GM19324 (cell line): Measurements from ENCODE around the gene CUBN.
"Not testable (repeated sequence)": the region's sequence is repeated elsewhere in the genome, so short reads cannot be mapped to it uniquely, and the experiment has no call there.

Experiments used
- ATAC-seq: cut with Tn5 transposase; IDR thresholded peaks from one replicate; pipeline ENCODE4 v1.9.1; 2021; ENCODE audit warnings: mild to moderate bottlenecking, moderate library complexity; ENCODE audit not compliant: unreplicated experiment, low FRiP score

CUBN gene

DNA sequence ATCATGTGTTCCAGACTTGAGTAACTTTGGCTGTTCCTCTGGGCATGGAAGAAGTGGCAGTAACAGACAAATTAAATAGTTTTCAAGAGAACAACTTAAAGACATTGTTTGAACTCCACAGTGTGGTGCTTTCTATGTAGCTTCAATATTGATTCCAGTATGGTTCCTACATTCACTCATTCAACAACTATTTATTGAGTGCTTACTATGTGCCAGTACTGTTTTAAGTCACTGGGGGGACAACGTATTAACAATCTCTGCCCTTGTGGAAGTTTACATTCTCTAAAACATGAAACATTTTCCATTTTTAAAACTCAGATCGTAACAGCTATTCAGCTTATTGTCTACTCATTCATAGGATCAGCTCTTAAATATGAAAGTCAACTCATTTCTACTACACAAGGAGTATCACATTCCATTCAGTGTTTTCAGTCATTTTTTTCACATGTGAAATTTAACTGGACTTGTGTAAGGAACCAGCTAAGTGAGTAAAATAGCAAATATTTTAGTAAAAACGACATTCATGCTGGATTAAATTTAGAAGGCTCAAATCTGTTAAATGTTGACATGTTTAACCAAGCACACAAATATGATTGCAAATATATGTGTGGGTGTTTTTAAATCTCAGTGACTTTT lies 13.6 kb upstream of the CUBN start:
- ATAC-seq, result no peak

DNA sequence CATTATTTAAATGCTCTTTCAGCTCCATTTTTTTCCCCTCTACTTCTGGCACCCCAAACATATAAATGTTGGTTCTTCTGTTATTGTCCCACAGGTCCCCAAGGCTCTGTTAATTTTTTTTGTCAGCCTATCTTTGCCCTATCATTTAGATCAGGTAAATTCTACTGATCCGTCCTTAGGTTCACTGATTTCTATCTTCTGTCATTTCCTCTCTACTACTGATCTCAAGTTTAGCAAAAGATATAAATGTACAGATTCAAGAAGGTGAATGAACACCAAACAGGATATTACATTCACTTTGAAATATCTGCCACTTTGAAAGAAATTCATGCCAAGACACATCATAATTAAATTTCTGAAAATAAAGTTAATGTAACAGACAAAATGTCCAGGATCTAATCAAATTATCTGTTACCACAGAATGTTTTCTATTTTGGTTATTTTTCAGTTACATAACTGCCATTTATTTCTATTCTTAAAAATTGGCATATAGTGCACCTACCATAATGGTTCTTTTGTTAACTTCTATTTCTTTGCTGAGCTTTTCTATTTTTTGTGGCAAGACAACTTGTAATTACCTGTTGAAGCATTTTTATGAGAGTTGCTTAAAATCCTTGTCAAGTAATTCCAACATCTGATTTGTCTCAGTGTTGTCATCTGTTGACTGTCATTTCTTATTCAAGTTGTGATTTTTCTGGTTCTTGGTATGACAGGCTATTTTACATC lies 12.1 kb upstream of the CUBN start:
- ATAC-seq, result no peak

DNA sequence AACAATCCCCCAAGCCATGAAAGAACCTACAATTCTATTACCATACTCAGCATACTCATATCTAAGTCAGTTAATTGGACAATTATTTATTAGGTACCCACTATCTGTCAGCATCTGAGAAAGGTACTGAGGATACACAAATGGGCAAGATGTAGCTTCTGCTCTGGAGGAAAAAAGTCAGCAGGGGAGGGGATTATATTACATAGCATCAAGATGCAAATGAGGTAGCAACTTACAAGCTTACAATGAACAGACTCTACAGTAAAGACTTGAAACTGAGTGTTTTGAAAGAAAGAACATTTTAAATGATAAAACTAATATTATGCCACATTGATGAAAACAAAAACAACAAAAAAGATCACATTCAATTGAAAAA lies 10.8 kb upstream of the CUBN start:
- ATAC-seq, result no peak

DNA sequence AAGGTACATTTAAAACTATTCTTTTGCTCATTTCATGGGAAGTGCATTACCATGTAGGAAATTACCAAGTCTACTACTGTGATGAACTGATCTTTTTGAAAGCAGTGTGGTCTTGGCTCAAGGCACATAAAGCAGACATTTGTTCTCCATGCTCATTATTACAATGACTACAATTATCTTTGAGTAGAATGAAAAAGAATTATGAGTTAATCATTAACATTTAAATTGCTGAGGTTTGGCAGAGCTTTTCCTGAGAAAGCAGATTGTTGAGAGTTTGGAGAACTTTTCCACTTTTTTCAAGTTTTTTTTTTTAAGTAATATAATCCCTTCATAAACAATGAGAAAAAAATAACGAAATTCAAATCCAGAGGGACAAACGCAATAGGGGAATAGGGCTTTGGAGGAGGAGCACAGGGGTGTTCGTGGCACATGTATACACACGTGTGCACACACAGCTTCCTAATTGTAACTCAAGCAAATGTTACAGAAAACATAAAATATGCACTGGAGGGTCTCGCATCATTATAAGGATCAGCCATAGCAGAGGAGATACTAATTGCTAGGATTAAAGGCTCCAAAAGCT lies 8.9 kb upstream of the CUBN start:
- no peak for ATAC-seq

DNA sequence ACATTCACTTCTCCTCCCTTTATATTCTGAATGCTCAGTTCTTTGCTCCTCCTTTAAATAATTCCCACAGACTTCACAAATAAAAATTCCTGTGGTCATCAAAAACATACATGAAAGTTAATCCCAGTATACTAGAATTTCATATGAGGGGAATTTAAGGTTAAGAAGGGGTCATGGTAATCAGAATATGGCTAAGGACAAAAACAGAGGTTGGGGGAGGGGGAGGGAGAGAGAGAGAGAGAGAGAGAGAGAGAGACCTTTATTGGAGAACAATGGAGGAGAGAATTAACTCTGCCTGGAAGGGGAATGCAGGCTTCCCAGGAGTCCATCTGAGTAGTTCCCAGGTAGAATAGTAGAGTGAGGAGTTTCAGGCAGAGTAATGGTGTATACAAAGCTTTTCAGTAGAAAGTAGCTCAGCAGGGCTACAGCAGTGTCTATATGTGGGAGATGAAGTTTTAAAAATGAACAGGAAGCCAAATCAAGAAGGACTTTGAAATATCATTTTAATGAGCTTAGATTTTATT lies 5.2 kb upstream of the CUBN start:
- ATAC-seq, result no peak

DNA sequence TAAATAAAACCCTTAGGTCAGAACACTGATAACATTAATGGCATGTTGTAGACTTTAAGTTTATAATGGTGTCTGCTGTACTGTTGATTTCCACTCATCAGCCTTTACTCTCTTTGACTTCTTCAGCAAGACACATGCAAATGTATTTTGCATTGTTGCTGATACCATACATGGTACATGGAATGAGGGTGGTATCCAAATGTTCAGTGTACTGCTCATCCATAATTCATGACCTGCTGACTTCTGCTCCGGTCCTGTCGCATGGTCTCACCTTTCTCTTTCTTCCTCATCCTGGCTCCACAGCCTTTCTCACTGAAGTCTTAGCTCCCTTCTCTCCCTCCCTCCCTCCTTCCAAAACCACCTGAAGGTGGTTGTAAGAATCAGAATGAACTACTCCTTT lies 4.7 kb upstream of the CUBN start:
- no peak for ATAC-seq

DNA sequence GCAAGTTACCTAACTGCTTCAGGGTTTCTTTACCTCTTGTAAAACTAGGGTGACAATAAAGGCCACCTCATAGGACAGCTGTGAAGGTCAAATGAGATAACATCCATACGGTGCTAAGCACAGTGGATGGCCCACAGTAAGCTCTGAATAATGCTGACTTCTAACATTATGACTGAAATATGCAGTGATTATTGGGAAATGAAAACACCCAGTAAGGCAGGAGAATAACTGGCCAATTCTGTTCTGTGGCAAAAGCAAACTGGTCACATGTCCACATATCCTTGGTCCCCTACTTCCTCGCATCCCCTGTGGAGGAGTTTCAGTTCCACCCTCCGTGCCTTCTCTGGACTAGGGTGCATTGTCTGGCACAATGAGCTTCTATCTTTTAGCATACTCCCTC lies 1.4 kb downstream of the CUBN start:
- no peak for ATAC-seq

DNA sequence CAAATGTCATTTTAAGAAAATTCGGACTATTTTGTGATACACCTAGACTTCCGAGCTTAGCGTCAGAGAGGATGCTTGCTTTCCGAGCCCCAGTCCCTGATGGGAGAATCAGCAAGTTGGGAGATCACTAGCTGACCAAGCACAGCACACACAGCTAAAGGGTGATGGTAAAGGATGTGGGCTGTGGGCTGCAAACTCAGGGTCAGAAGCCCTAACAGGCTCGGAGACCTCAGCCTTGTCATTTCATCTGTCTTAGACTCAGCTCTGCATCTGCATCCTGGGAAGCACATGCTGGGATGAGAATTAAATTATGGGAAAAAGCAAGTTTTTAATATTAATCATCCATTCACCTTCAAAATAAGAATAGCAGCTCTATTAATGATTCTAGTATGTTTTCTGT lies 3.3 kb downstream of the CUBN start:
- ATAC-seq, result no peak

DNA sequence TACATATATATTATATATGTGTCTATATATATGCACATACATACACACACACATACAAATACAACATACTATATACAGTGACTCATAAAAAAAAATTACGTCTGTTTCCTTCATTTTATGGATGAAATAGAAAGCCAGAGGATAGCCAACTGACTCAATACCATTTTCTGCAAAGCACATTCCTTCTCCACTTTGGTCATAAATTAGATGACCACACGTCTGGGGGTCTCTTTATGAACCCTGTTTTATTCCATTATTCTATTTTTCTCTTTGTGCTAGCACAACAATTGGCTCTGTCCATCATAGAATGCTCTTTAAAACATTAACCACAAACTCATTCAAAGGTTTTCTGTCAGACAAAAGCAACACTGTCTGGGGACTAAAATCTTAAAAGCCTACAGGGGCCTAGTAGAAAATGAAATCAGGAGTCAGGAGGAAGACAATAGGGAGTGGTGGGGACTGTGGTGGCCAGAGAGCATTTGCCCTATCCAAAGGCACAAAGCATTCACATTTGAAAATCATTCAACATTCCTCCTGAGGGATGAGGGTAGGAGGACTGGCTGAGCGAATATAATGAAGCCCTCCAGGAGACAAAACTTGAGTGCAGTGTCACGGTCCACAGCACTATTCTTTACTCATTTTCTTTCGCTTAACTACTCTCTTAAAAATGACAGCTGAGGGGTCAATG lies 4.3 kb downstream of the CUBN start:
- no peak for ATAC-seq

DNA sequence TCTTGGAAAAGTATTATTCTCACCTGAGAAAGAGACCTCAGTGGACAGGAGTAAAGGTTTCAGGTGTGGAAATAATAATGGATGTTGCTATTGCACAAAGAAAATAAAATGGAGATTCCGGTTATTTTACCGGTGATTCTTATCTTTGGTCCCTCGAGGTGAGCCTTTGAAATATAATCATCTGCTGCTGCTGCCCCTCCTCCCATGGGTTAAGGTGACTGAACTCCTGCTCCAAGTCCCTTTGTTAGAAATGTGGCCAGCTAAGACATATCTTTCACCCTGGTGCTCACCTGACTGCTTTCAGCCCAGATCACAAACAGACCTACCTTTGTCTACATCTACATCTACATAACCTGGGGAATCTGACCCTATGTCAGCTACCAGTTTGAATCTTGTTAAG lies 5.7 kb downstream of the CUBN start:
- no peak for ATAC-seq

DNA sequence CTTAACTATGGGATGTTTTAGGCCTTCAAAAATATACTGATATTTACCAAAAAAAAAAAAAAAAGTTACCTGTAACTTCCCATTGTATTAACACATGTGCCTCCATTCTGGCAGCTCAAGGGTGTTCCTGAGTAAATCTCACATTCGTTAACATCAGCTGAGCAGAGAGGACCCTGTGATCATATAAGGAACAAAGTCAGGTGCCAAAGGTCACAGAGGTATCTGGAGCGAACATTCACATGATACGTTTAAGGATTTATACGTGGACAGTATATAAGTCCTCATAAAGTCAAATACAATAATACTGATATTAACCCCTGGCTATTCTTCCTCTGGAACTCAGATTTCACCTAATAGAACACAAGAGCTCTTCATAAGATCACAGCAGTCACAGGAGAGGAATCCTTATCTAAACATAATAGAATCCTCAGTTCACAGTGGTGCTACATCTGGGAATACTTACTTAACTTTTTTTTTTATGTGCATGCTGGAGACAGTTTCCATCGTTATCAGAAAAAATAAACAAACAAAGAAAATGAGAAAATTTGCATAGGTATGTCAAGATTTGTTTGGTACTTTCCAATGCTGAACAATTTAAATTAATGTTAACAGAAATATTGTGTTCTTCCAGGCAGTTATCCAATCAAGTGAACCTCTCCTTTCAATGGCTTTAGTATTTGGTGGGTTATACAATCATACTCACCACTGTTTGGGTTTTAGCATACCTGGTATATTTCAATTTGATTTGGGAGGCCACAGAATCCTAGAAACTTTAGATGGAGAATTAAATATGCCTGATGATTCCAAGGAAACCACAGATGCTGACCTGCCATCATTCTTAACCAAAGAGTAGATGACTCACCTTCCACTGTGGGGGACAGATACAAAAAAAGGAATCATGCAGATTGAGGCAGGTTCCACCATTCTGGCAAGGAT lies 6.6 kb downstream of the CUBN start:
- ATAC-seq, result no peak

DNA sequence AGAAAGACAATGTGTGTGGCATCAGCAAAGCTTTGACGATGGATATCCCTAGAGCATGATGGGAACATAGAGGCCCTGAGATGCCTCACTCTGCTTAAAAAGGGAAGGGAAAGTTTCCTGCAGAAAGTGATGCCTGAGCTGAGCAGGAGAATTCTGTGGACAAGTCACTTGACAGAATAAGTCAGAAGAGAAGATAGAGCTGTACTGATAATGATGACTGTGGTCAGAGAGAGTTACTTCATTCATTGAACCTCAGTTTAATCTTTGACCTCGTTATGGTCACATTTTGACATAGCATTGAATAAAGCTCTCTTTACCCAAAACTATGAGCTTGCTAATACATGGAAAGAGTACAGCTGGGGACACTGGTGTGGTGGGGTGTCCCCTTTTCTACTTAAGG lies 7.6 kb downstream of the CUBN start:
- ATAC-seq, result no peak

DNA sequence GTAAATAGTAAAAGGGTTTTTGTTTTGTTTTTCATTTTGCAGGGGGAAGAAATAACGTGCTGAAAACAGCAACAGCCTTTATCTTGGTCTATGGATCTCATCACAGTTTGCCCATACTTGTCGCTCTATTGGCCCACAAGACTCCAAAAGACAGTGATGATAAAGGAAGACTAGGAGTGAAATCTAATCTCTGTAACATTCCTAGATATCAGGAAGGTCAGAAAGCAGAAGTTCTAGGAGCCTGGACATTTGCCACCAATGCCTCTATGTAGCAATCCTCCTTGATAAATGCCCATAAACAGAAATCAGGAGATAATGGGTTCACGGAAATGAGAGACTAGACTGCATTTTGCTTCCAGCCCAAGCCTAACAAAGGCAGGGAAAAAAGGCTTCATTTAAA lies 8.9 kb downstream of the CUBN start:
- no peak for ATAC-seq

DNA sequence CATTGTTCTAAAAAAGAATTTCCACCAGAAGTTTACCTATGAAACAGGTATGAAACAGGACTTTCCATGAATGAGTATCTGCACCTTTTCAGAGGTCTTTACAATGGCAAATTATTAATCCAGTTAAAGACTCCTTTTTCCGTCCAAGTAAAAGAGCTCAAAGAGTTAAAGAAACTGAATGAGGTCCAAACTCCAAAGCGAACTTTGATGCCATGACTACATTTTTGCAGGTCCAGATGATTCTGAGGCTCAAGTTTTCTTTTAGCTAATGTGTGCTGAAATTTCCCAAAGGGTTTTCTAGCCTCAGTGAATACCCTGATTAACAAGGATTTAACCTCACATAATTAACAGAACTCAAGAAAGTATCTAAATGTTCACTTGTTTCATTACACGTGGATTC lies 9.8 kb downstream of the CUBN start:
- ATAC-seq, result no peak

DNA sequence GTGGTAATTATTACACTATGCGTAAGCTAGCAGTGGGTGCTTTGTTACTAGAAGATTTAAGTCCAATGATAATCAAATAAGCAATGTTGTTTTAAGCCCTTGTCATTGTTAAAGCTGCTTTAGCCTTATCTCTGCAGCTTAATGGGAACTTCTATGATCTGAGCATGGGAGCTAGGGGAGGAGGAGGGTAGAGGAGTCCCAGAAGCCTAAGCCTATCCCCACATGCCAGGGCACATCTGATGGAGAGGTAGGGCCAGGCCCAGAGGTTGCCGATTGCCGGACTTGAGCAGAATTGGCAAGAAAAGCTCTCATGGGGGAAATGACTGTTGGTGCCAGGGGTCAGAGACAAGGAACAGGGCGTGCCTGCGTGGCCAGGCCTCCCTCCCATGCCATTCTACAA lies 13.4 kb downstream of the CUBN start:
- no peak for ATAC-seq

DNA sequence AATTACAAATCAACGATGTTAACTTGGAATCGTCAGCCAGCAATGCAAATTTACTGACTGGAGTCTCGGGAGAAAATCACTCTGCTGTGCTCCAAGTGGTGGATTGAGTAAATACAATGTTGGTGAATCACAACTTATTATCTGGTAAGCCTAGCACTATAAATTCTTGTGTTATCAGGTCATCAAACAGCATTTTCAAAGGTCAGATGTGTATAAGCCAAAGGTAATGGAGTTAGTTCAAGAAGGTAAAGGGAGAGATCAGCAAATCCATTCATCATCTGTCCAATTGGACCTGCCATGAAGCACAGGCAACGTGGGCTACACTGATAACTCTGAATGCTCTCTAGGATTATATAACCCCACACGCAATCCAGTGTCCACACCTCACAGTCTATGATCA lies 13.9 kb downstream of the CUBN start:
- ATAC-seq, result no peak

DNA sequence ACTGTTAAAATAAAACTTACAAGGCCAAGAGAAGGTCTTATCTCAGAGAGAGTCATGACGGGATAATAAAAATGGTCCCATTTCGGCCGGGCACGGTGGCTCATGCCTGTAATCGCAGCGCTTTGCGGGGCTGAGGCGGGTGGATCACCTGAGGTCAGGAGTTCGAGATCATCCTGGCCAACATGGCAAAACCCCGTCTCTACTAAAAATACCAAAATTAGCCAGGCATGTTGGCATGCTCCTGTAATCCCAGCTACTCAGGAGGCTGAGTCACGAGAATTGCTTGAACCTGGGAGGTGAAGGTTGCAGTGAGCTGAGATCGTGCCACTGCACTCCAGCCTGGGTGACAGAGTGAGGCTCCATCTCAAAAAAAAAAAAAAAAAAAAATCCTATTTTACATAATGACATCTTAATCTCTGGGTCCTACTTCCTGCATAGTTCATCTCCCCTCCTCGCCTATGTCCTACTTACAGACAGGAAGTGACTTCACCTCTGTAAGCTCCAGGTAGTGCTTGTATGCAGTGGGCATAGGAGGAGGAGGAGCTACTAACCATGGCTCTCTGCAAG lies 14.7 kb downstream of the CUBN start:
- not testable (repeated sequence) for ATAC-seq

DNA sequence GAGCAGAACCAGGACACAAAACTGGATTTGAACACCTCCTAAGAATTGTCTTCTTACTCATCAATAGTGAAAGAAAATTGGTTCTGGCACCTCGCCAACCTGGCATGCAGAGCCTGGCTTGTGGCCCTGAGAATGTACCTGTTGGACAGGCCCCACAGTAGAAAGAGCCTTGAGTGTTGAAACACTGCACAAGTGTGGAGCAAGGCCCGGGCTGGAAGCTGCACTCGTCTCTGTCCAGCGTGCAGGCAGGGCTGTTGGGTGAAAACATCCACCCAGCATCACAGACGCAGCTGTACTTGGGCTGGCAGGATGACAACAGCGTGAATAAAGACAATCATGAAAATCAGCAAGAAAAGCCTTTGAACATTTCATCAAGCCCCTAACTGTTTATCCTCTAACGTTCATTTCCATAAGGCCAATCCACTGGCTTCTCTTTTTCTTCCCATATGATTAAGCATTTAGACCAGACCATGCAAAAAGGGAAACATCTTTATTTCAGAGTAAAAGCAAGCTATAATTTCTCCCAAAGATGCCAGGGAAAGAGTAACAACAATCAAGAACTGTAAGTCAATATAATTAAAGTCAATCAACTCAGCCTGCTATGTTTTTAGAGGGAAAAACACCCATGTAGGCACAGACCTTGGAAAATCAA lies 15.6 kb downstream of the CUBN start:
- ATAC-seq, result no peak

DNA sequence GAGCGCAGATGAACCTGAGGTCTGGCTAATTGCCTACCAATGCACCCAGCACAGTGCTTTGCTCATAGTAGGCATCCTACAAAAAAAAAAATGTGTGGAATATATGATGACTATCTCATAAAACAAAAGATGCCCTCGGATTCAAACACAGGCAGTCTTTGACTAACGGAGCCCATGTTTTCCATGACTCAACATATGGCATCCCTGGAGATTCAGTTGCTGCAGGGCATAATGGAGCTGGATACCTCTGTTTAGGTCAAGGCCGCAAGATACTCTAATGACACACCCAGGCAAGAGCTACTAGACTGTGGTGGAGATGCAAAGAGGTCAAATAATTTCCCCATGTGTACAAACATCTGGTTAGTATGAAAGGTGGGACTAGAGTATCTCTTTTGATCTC lies 16.3 kb downstream of the CUBN start:
- no peak for ATAC-seq

DNA sequence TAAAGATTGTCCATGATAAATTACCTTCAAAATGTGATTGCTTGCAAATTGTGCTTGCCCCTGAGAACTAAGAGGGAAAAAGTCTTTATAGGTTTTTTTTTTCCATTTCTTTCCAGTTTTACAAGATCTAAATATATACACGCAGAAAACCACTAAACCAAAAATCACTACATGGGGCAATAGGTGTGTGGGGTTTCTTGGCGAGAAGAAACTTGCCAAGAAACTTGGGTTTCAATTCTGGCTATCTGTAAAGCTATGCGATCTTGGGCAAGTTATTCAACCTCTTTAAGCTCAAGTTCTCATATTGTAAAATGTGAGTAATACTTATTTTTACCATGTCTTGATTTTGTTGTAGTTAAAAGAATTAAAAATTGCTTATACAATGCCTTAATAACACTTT lies 17.0 kb downstream of the CUBN start:
- no peak for ATAC-seq
